Measurements from ENCODE around the gene UBA7. TPM values are rescaled to one million over a fixed set of nuclear protein-coding genes. Genes with fewer than 3 reads are reported as not detected.
A peak's percentile ranks its signal among the peaks of the same experiment; 100 is the strongest.

Gene UBA7
- polyA plus RNA-seq, 1 of the 3 experiments (the other 2 are of a cell fraction), result 22.6 TPM

DNA sequence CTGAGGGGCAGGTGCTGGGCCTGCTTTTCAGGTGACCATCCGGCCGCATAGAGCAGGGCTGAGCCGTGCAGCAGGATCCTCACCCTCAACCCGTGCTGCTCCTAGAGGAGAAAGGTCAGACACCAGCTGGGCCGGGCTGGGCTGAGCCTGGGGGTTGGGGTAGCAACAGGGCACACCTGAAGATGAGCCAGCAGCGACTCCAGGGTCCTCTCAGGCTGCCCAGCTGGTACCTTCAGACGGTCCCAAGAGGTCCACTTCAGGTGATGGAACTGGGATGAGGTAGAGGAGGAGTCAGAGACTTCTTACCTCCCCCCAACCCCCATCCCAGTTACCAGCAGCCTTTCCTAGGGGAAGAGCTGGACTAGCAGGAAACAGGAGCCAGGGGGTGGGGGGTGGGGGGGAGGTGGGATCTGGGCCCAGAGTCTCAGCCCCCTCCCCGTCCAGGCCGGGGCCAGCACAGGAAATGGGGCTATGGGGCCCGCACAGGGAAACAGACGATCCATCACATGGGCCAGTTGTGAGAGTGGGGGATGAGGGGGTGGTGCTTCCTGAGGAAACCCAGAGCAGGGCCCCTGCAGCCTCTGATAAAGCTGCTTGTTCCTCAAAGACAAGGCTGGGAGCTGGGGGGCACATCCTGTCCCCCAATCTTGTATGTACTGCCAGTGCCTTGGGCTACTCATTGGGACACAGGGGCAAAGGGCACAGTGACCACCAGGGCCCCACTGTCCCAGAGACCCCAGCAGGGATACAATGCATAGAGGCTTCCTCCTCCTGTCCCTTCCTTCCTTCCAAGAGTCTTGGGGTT lies 7.7 kb downstream of the UBA7 start:
- H3K4me3 ChIP-seq (ENCODE audit: low read depth in 2 of 2, low read length in 1 of 2), result no peak overlapping the region
- H3K9ac ChIP-seq, result no peak overlapping the region
- peak; percentile 67 for DNase-seq
- H3K27me3 ChIP-seq (ENCODE audit: insufficient read depth), result no peaks in the 10 kb centered on the region
- H3K27ac ChIP-seq (ENCODE audit: low read depth in 2 of 2, low read length in 1 of 2), result peak overlapping the region in 1 of 2 experiments; percentile 98; a peak in 2 of 4 replicates
- no peaks in the 10 kb centered on the region for H3K36me3 ChIP-seq (replicated peaks in 1 of 2; ENCODE audit: control insufficient read depth in 1 of 2, insufficient read depth in 2 of 2, low read length in 1 of 2)
- H3F3A ChIP-seq (replicated peaks; ENCODE audit: insufficient read depth), result no peaks in the 10 kb centered on the region
- H3K4me1 ChIP-seq (ENCODE audit: control insufficient read depth in 1 of 2, insufficient read depth in 2 of 2, low read depth in 1 of 2, low read length in 1 of 2), result peaks cover 16 to 64% of the 10 kb centered on the region in 2 experiments
- no peaks in the 10 kb centered on the region for H4K20me1 ChIP-seq (ENCODE audit: insufficient read depth)
- peak overlapping the region; percentile 50; the same call in 1 of the 2 replicates for H3K4me2 ChIP-seq
- WGBS (ENCODE audit: low lambda C conversion rate), result 50% methylated on average over 1 of the region's 11 CpGs
- H3K79me2 ChIP-seq (ENCODE audit: insufficient read depth), result no peaks in the 10 kb centered on the region
- POLR2A ChIA-PET, result interaction anchor here (1.2 to 5.0 kb wide), 3 partner anchors 15 to 134 kb away, joined by 6 to 37 read pairs (median 6); partner anchors contain the start of gene RBM6
- H3K9me3 ChIP-seq, result no peaks in the 10 kb centered on the region
- H2AFZ ChIP-seq (ENCODE audit: low read depth), result no peak overlapping the region
- CTCF ChIA-PET, result interaction anchor here (0.9 to 17.6 kb wide), 6 partner anchors 12 to 102 kb away, joined by 3 to 386 read pairs (median 4); no protein-coding TSS in a partner anchor
- H3K9me2 ChIP-seq, result no peaks in the 10 kb centered on the region
- TF ChIP-seq EZH2phosphoT487 (IDR thresholded peaks at IDR 0.05; ENCODE audit: borderline replicate concordance, low read depth) (no peak), YY1 (IDR thresholded peaks at IDR 0.05; ENCODE audit: low read depth) (no peak), SMC3 (IDR thresholded peaks at IDR 0.05; ENCODE audit: low read depth, low read length) (no peak), ZBTB33 (IDR thresholded peaks at IDR 0.05; ENCODE audit: borderline replicate concordance, low read depth) (no peak), GABPA (IDR thresholded peaks at IDR 0.05; ENCODE audit: low read depth) (no peak), MEF2A (IDR thresholded peaks at IDR 0.05; ENCODE audit: borderline replicate concordance, low read depth) (no peak), TEAD4 (IDR thresholded peaks at IDR 0.05; ENCODE audit: borderline replicate concordance, insufficient read depth) (no peak), USF1 (IDR thresholded peaks at IDR 0.05; ENCODE audit: borderline replicate concordance, low read depth) (no peak), CHD2 (IDR thresholded peaks at IDR 0.05; ENCODE audit: low read length, partially characterized antibody) (no peak), TCF12 (IDR thresholded peaks at IDR 0.05) (no peak), FOXJ3 (CRISPR knock-in tag; IDR thresholded peaks at IDR 0.05) (no peak), TAF1 (IDR thresholded peaks at IDR 0.05; ENCODE audit: borderline replicate concordance, low read depth, low read length) (no peak), MXI1 (IDR thresholded peaks at IDR 0.05; ENCODE audit: low read depth, low read length) (no peak), RCOR1 (IDR thresholded peaks at IDR 0.05; ENCODE audit: low read length) (no peak), REST (IDR thresholded peaks at IDR 0.05; ENCODE audit: low read depth, low read length) (no peak), EP300 (IDR thresholded peaks at IDR 0.05; ENCODE audit: borderline replicate concordance in 1 of 2, low read depth in 1 of 2, low read length in 1 of 2) (no peak)
- TF ChIP-seq, protein P1, sequence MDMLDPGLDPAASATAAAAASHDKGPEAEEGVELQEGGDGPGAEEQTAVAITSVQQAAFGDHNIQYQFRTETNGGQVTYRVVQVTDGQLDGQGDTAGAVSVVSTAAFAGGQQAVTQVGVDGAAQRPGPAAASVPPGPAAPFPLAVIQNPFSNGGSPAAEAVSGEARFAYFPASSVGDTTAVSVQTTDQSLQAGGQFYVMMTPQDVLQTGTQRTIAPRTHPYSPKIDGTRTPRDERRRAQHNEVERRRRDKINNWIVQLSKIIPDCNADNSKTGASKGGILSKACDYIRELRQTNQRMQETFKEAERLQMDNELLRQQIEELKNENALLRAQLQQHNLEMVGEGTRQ (IDR thresholded peaks at IDR 0.05; ENCODE audit: borderline replicate concordance, low read depth, low read length), result no peak

Measured in SK-N-SH (cell line).